Fibroblast of lung (primary cell): ENCODE measurements around the gene GLRA2. TPM values are rescaled to one million over a fixed set of nuclear protein-coding genes. Genes with fewer than 3 reads are reported as not detected.

Experiments used
- DNase-seq, 2 donors: peaks; one replicate each; pipeline versions ENCODE4 v3.0.0 to v3.0.0-alpha.2; 2010; ENCODE audit warnings: low read depth in 2 of 2
- H2AFZ ChIP-seq: 2 replicates; pipeline ENCODE4 v1.5.1; 2012; ENCODE audit warnings: low read length, control low read depth, inconsistent platforms
- H3K27ac ChIP-seq: 2 replicates; pipeline ENCODE4 v1.5.1; 2011; ENCODE audit warnings: low read length, control low read depth; ENCODE audit not compliant: insufficient read depth
- H3K27me3 ChIP-seq: 2 replicates; pipeline ENCODE4 v1.5.1; 2011; ENCODE audit warnings: mild to moderate bottlenecking, low read length; ENCODE audit not compliant: control insufficient read depth, insufficient read depth
- H3K36me3 ChIP-seq: 2 replicates; pipeline ENCODE4 v1.5.1; 2011; ENCODE audit warnings: low read length; ENCODE audit not compliant: control insufficient read depth, insufficient read depth
- H3K4me1 ChIP-seq: 2 replicates; pipeline ENCODE4 v1.5.1; 2011; ENCODE audit warnings: low read length; ENCODE audit not compliant: control insufficient read depth, insufficient read depth; ENCODE audit errors: extremely low read depth
- H3K4me2 ChIP-seq: 2 replicates; pipeline ENCODE4 v1.5.1; 2011; ENCODE audit warnings: low read length, control low read depth; ENCODE audit not compliant: insufficient read depth; ENCODE audit errors: extremely low read depth
- H3K4me3 ChIP-seq, 4 experiments: fragments of 200-600 bp in 1 of 4; sonication (generic) in 1 of 4; replicated peaks in 1 of 4; 2 replicates each; pipeline ENCODE4 v1.5.1; 2011 to 2016; ENCODE audit warnings: low read length in 4 of 4, low read depth in 3 of 4, mild to moderate bottlenecking in 3 of 4, control low read depth in 2 of 4, inconsistent platforms in 1 of 4, mixed read lengths in 1 of 4; ENCODE audit not compliant: insufficient read depth in 1 of 4; ENCODE audit errors: control extremely low read depth in 1 of 4
- H3K79me2 ChIP-seq: 2 replicates; pipeline ENCODE4 v1.5.1; 2012; ENCODE audit warnings: mild to moderate bottlenecking, low read length, inconsistent platforms; ENCODE audit not compliant: control insufficient read depth, insufficient read depth
- H3K9ac ChIP-seq: 2 replicates; pipeline ENCODE4 v1.5.1; 2011; ENCODE audit warnings: mild to moderate bottlenecking, low read length, control low read depth; ENCODE audit not compliant: insufficient read depth
- H3K9me3 ChIP-seq: 2 replicates; pipeline ENCODE4 v1.5.1; 2012; ENCODE audit warnings: low read depth, low read length; ENCODE audit not compliant: control insufficient read depth, insufficient read depth
- H4K20me1 ChIP-seq: 2 replicates; pipeline ENCODE4 v1.5.1; 2011; ENCODE audit warnings: low read length; ENCODE audit not compliant: control insufficient read depth, insufficient read depth; ENCODE audit errors: extremely low read depth
- EZH2 ChIP-seq: IDR thresholded peaks from 2 replicates; pipeline ENCODE4 v1.5.1; 2012; ENCODE audit warnings: low read length, control low read depth, mild to moderate bottlenecking; ENCODE audit errors: missing control alignments
- polyA plus RNA-seq, 2 donors: library from polyadenylated mRNA; depleted of rRNA in 1 of 2; stranded (reverse) in 1 of 2; unstranded in 1 of 2; fragments of >200 nt; gene quantifications; 2 replicates each; pipeline ENCODE4 v1.2.1, GENCODE V29; 2011 to 2012; ENCODE audit warnings: missing spikeins in 1 of 2
- total RNA-seq: library from RNA; depleted of rRNA; stranded (reverse); fragments of >200 nt; gene quantifications from 2 replicates; pipeline ENCODE4 v1.2.1, GENCODE V29; 2014
- TF ChIP-seq, protein P1 (sequence below), 2 donors: IDR thresholded peaks in 1 of 2; conservative IDR thresholded peaks in 1 of 2; 1 replicate in 1 of 2; 2 replicates in 1 of 2; pipeline ENCODE4 v1.5.1; 2011 to 2012; ENCODE audit warnings: low read length in 2 of 2, control low read depth in 1 of 2, inconsistent platforms in 1 of 2, low read depth in 1 of 2, mild to moderate bottlenecking in 1 of 2

The GLRA2 gene
- total and polyA plus RNA-seq, 2 donors (not counting 1 experiment from before 2014, with no cell fraction given) = not detected

DNA sequence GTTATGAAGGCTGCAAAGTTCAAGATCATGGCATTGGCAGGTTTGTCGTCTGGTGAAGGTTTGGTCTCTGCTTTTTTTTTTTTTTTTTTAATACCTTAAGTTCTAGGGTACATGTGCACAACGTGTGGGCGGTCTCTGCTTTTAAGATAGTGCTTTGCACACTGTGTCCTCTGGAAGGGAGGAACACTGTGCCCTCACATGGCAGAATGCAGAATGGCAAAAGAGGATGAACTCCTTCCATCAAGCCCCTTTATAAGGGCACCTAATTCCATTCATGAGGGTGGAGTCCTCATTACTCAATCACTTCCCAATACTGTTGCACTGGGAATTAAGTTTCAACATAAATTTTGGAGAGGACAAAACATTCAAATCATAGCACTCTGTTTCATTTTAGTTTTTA lies 101.4 kb downstream of the GLRA2 start:
- no peak for DNase-seq
- TF ChIP-seq, protein P1, sequence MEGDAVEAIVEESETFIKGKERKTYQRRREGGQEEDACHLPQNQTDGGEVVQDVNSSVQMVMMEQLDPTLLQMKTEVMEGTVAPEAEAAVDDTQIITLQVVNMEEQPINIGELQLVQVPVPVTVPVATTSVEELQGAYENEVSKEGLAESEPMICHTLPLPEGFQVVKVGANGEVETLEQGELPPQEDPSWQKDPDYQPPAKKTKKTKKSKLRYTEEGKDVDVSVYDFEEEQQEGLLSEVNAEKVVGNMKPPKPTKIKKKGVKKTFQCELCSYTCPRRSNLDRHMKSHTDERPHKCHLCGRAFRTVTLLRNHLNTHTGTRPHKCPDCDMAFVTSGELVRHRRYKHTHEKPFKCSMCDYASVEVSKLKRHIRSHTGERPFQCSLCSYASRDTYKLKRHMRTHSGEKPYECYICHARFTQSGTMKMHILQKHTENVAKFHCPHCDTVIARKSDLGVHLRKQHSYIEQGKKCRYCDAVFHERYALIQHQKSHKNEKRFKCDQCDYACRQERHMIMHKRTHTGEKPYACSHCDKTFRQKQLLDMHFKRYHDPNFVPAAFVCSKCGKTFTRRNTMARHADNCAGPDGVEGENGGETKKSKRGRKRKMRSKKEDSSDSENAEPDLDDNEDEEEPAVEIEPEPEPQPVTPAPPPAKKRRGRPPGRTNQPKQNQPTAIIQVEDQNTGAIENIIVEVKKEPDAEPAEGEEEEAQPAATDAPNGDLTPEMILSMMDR (conservative IDR thresholded peaks at IDR 0.05 in 1 of 2, IDR thresholded peaks at IDR 0.05 in 1 of 2; ENCODE audit: low read depth in 1 of 2, low read length in 2 of 2) = no peak
- no peak for TF ChIP-seq EZH2

DNA sequence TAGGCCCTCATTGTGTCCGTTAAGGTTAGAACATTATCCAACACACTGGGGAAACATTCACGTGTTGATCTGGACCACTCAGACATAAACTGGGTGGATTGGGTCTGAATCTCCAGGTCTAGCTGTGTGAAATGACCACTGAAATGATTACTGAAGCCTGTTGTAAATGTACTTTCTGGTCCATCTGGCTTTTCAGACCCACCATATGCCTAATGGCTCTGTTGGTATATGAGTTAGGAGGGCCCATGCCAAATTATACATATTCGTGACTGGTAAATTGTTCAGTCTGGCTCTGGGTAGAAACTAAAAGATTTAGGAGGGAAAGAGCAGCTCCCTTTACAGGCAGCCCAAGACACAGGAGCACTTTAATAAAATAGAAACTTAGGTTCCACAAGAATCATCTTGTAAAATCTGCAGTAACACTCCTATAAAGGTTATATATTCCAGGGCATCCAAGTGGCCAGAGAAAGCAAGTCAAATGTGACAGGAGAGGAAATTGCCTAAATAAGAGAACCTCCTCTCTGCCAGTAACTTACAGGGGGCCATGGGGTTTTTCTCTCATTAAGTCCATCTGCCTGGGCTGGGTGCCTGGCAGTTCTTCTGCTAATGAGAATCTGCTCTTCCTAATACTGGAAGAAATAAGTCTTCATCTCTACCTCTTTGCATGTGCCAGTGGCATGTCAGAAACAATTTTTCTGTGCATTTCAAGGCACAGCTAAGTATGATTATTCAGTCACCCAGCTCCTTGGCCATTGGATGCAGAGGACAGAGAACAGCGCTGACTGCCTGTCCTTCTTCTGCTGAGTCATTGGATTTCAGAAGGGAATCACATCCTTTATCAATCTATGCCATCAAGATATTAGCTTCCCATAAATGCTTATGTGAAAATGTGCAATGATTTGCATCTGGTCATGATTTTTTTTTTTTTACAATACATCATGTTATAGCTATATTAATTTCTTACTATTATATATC lies 112.6 kb downstream of the GLRA2 start:
- H3K36me3 ChIP-seq = no peaks in the 10 kb centered on the region
- TF ChIP-seq, protein P1 (conservative IDR thresholded peaks at IDR 0.05 in 1 of 2, IDR thresholded peaks at IDR 0.05 in 1 of 2; ENCODE audit: low read depth in 1 of 2, low read length in 2 of 2) = no peak
- TF ChIP-seq EZH2 = no peak

More for the DNA sequence above, 101.4 kb downstream of the GLRA2 start:
- Histone ChIP-seq H3K36me3 (no peaks in the 10 kb centered on the region), H3K9ac (no peak overlapping the region), H3K4me2 (no peak overlapping the region), H3K79me2 (no peaks in the 10 kb centered on the region), H3K4me1 (no peaks in the 10 kb centered on the region), H3K27me3 (no peaks in the 10 kb centered on the region), H3K4me3 (no peak overlapping the region), H4K20me1 (no peaks in the 10 kb centered on the region), H2AFZ (no peak overlapping the region), H3K27ac (no peak overlapping the region), H3K9me3 (no peaks in the 10 kb centered on the region)

DNA sequence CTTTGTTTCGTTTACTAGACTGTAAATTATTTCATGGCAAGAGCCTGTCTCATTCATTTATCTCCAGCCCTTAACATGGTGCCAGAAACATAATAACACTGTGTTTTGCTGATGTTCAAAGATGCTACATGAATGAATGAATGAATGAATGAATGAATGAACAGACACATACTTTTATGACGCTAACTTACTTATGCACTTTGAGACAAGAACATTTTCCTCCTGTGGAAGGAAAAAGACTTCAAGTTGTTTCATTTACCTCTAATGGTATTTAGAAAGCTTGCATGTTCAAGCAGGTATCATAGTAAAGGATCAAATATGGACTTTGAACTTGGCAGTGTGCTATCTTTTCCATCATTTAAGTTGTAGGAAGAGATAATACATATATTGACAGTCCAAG lies 131.6 kb downstream of the GLRA2 start:
- no peaks in the 10 kb centered on the region for H3K36me3 ChIP-seq
- no peaks in the 10 kb centered on the region for H4K20me1 ChIP-seq
- H3K4me1 ChIP-seq = no peaks in the 10 kb centered on the region
- H2AFZ ChIP-seq = no peak overlapping the region
- H3K79me2 ChIP-seq = no peaks in the 10 kb centered on the region
- DNase-seq = no peak
- no peak overlapping the region for H3K9ac ChIP-seq
- no peak overlapping the region for H3K4me3 ChIP-seq
- TF ChIP-seq, protein P1 (conservative IDR thresholded peaks at IDR 0.05 in 1 of 2, IDR thresholded peaks at IDR 0.05 in 1 of 2; ENCODE audit: low read depth in 1 of 2, low read length in 2 of 2) = no peak
- no peaks in the 10 kb centered on the region for H3K9me3 ChIP-seq
- no peak overlapping the region for H3K27ac ChIP-seq
- H3K27me3 ChIP-seq = no peaks in the 10 kb centered on the region
- no peak overlapping the region for H3K4me2 ChIP-seq

More for the DNA sequence above, 112.6 kb downstream of the GLRA2 start:
- no peaks in the 10 kb centered on the region for H4K20me1 ChIP-seq
- no peaks in the 10 kb centered on the region for H3K27me3 ChIP-seq
- H3K4me3 ChIP-seq = no peak overlapping the region
- no peak for DNase-seq
- no peak overlapping the region for H3K4me2 ChIP-seq
- no peaks in the 10 kb centered on the region for H3K79me2 ChIP-seq
- no peaks in the 10 kb centered on the region for H3K9me3 ChIP-seq
- H2AFZ ChIP-seq = no peak overlapping the region
- H3K4me1 ChIP-seq = no peaks in the 10 kb centered on the region
- no peak overlapping the region for H3K9ac ChIP-seq
- H3K27ac ChIP-seq = no peak overlapping the region
